Measurements from ENCODE around the gene RBM33.

DNA sequence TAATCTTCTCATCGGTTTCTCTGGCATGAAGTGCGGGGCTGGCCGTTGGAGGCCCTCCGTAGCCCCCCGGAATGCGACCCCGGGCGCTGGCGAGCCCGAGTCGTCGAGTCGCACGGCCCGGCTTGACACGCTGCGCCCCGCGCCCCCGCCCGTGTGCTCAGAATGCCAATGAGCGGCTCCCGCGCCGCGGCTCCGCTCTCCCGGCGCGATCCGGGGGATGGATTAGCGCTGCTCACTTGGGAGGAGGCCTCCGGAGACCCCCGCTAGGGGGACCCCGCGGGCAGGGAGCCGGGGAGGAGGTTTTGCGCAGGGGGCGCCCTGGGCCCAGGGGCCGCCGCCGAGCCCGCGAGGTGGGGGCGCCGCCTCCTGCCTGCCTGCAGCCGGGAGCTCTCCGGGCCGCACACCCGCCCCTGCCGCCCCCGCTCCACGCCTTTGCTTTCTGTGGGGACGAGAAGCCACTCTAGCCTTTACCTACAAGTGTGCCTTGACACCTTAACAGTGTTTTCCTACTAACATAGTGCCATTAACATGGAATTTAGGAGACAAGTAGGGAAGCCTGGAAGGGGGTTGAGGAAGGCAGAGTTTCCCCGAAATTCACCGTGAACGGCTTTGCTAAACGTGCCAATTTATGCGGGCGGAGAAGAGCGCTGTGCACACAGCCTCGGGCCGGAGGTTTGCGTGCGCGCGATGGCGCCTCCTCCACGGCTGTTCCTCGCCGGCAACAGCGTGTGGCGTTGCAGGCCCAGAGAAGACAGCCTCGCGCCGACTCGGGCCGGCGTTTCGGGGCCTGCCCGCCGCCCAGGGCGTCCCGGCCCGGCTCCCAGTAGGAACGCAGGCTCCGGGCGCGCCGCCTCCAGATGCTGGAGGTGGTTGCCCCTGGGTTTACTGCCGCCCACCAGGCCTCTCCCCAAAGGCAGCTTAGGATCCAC, 160.7 kb downstream of the RBM33 start:
- TF ChIP-seq POLR2AphosphoS5 (IDR thresholded peaks at IDR 0.05; ENCODE audit: borderline replicate concordance, low read depth, low read length) (no peak), EZH2 (IDR thresholded peaks at IDR 0.05) (peak; percentile 87), FOXP2 (optimal IDR thresholded peaks at IDR 0.05; ENCODE audit: control extremely low read depth, extremely low read length, insufficient read depth) (no peak)
